T47D (cell line): ENCODE results near the gene TLDC2.

ENCODE experiments used
- DNase-seq, 2 experiments: peaks; one replicate each; pipeline versions ENCODE4 v3.0.0 to v3.0.0-alpha.2; 2011 to 2012; ENCODE audit warnings: low read depth in 1 of 2, low spot score in 1 of 2
- JUND ChIP-seq: IDR thresholded peaks from 2 replicates; pipeline ENCODE4 v1.6.1; 2012; ENCODE audit warnings: low read depth
- in situ Hi-C: cut with HindIII; loops from 2 replicates; pipeline ENCODE4 v1.10.0; 2016; ENCODE audit warnings: low sequenced_read_pairs, low pct_unique_long_range_greater_than_20kb

The TLDC2 gene

DNA sequence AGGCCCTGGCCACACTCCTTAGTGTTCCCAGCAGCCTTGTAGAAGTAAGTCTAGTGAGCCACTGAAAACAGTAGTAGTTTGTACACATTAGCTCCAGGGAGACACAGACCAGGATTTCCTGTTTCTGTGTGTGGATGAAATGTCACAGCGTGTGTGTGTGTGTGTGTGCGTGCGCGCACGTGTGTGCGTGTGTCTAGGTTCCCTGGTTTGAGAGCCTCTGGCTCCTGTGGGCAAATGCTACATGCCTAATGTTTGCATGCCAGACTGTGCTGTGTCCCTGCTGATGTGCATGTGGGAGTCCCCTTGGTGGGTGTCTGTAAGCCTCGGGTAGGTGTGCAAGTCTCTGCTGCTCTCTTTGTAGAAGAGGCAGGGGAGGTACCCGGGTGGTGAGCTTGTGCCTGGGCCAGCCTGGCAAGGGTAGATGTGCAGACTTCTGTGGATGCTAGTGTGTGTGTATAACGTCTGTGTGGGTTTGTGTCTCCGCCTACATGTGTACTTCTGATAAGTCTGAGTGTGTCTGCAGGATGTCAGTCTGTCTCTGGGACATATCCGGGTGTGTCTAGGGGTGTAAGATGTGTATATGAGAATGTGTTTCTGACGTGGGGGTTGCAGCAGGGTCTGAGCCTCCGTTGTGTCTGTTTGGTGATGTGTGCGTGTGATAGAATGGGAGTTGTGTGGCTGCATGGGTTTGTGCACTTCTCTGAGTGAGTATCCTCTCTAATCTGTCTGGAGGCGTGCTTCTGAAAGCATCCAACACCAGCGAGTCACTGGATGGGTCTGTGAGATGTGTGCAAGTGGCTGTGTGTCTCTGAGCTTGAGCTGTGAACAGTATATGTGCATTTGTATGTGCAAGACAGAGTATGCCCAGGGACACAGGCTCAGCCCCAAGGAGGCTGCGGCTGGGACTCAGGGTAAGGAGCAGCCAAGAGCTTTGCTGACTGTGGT, 19.0 kb upstream of the TLDC2 start:
- no peak for TF ChIP-seq JUND
- DNase-seq, result peak in 1 of 2 experiments; percentile 78
- in situ Hi-C loops, result no loop called here

DNA sequence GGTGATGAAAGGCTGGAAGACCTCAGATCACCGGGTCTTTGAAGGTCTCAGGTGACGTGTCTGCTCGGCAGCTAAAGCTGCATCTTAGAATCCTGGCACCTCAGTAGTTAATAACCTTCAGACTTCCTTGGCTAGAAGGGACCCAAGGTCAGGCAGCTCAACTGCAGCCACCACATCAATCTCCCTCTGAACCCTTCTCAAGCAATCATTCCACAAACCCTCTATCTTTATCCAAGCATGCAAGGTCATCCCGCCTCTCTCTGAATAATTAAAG, 16.7 kb upstream of the TLDC2 start:
- in situ Hi-C loops, result no loop called here
- no peak for DNase-seq
- TF ChIP-seq JUND, result no peak

DNA sequence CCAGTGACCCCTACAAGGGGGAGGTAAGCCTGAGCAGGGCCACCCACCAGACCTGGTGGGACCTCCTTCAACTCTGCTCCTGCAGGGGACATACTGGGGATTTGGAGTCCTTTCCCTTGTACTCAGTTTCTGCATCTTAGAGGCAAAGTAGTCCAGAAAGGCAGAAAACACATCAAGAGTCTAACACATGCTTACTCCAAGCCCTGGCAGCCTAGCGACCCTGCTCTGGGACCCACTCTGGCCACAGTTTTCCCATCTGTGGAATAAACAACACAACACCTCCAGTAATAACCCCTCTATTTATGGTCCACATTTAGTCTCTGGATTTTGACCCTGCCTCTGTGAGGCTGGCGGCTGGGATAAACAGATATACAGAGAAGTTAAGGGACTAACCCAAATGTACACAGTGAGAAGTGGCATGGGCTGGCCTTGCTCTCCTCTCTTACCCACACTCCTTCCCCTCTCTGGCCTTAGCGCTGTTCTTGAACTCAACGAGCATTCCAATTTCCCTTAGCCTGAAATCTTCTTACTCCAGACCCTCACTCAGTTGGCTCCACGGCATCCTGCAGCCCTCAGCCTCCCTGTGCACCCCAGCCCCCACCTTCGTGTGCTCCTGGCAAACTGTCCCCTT, 16.1 kb upstream of the TLDC2 start:
- in situ Hi-C loops, result no loop called here
- DNase-seq, result no peak
- TF ChIP-seq JUND, result no peak

DNA sequence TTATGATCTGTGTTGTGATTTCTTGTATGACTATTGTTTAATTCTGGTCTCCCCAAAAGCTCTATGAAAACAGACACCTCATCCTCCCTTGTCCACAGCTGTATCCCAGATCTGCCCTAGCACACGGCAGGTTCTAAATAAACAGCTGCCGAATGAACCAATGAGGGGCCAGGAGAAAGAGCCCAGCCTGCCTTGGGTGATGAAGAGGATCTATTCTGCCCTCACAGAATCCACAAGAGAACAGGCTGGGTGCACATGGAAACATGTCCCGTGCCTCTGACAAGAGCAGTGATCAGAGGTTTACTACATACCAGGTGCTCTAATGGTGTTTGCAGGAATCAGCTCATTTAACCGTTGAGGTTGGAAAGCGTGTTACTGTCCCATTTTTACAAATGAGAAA, 15.6 kb upstream of the TLDC2 start:
- no peak for DNase-seq
- in situ Hi-C loops, result no loop called here
- no peak for TF ChIP-seq JUND

DNA sequence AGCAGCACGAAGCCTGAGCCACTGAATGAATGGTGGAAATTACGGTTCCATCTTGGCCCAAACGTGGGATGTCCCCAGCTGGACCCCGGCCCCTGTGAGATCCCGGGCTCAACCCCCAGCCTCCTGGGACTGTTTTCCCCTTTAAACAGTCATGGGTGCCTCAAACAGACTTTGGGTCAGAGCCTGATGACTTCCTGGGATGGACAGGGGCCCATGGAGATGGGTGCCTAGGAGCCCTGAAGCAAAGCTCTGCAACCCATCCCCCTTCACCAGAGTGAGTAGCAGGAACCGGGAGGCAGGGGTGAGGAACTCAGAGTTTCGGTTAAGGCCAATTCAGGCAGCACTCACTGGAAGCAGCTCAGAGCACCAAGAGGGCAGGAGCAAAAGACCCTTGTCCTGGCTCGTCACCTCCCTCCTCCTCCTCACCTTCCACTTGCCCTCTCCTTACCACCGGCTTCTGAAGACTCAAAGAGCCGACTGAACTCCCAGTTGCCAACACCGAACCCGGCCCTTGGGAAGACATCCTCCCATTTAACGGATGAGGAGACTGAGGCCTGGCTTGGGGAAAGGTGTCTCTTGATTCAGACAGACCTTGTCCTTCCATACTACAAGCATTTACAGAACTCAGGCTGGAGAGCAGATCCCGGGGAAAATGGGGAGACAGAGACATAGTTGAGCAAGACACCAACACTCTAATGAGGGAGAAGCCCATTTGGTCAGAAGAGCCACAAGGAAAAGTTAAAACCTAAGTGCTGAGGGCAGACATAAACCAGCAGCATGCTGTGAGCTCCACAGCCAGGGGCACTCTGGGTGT, 14.9 kb upstream of the TLDC2 start:
- in situ Hi-C loops, result no loop called here
- no peak for DNase-seq
- TF ChIP-seq JUND, result no peak

DNA sequence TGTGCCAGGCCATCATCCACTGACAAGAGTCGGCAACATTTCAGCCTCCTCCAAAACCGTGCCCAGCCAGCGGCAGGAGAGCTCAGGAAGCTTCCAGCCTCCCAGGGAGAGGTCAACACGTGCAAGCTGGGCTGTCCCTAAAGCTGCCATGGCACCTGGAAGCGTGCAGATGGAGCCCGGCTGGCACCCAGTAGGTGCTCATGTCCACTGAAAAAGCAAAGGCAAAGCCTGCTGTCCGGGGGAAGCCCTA, 14.4 kb upstream of the TLDC2 start:
- no peak for DNase-seq
- in situ Hi-C loops, result no loop called here
- TF ChIP-seq JUND, result no peak

GRCh38 chr20:36861875-36862801, 13.8 kb upstream of the TLDC2 start:
- in situ Hi-C loops, result no loop called here
- peak; percentile 95 to 99 for DNase-seq
- no peak for TF ChIP-seq JUND

GRCh38 chr20:36862857-36863668, 12.9 kb upstream of the TLDC2 start:
- in situ Hi-C loops, result no loop called here
- DNase-seq, result no peak
- TF ChIP-seq JUND, result no peak

DNA sequence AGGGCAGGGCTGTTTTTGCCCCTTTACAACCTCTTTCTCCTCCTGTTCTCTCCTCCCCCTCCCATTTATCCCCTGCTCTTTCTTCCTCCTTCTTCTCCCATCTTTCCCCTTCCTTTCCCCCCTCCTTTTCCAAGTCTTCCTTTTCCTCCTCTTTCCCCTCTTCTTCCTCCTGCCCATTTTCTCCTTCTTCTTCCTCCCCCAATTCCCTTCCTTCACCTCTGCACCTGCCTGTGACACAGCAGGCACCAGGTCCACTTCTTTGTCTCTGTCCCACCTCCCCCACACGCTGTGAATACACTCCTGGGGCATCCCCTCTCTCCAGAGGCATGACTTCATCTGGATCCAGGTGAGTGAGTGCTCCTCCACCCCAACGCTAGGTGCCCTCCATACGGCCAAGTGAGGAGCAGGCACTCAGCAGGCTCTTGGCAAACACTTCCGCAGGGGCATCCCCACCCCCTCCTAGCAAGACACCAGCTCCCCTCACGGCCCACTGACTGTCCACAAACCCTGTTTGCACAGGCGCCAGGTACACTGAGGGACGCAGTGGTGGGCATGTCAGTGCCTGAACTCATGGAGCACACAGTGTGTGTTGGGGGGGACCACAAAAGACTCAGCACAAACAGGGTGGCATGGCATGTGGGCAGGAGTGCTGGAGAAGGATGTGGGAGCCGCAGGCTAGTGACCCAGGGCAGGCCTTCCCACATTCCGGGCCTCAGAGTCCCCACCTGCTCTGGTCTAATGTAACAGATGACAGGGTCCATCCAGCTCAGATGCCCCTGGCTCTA, 10.7 kb upstream of the TLDC2 start:
- no peak for TF ChIP-seq JUND
- no peak for DNase-seq
- in situ Hi-C loops, result no loop called here

DNA sequence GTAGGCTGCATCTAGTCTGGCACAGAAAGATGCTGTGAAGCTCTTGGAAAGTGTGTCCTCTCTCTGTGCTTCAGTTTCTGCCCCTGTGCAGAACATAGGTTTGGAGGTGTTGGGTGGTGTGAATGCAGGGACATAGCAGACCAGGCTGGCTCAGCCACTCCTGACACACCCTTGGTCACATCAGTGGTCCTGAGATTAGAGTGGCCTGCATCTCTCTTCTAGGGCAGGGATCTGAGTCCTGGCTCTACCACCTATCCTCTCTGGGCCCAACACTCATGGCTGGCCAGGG, 10.1 kb upstream of the TLDC2 start:
- in situ Hi-C loops, result no loop called here
- TF ChIP-seq JUND, result no peak
- no peak for DNase-seq

DNA sequence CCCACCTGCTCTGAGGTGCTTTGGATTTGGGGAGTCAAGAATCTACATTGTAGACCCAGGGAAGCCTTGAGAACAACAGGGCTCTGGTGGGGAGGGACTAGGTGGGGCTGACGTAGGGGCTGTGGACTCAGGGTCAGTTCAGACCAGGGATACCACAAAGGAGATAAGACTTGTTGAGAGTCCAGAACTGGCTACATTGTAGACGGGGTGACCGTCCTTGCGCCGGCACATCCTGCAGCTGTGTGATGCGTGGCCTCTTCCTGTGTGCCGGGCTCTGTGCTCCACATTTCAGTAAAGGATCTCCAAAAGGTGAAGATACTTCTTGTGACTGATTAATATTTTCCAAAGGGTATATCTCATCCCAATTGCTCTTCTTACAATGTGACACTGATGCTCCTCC, 9.8 kb upstream of the TLDC2 start:
- in situ Hi-C loops, result no loop called here
- TF ChIP-seq JUND, result no peak
- no peak for DNase-seq
